Esophagus (tissue), 2 donors: ENCODE measurements around the gene TEX19. TPM values are rescaled to one million over a fixed set of nuclear protein-coding genes. Genes with fewer than 3 reads are reported as not detected.

ENCODE experiments used
- H3K27ac ChIP-seq, 2 donors: one replicate each; pipeline ENCODE4 v1.5.1; 2013; ENCODE audit warnings: low read depth in 2 of 2, mild to moderate bottlenecking in 2 of 2, inconsistent platforms in 1 of 2, low read length in 1 of 2, moderate library complexity in 1 of 2
- H3K27me3 ChIP-seq, 2 donors: one replicate each; pipeline ENCODE4 v1.6.1; 2013; ENCODE audit warnings: low read length in 2 of 2, control low read depth in 1 of 2, mild to moderate bottlenecking in 1 of 2; ENCODE audit not compliant: insufficient read depth in 2 of 2, control insufficient read depth in 1 of 2
- H3K36me3 ChIP-seq, 2 donors: one replicate each; pipeline ENCODE4 v1.6.1; 2013; ENCODE audit warnings: low read length in 1 of 2; ENCODE audit not compliant: control insufficient read depth in 2 of 2, insufficient read depth in 2 of 2
- H3K4me1 ChIP-seq, 2 donors: one replicate each; pipeline ENCODE4 v1.6.1; 2013; ENCODE audit warnings: low read length in 1 of 2; ENCODE audit not compliant: control insufficient read depth in 2 of 2, insufficient read depth in 2 of 2
- H3K4me3 ChIP-seq, 2 donors: one replicate each; pipeline ENCODE4 v1.5.1; 2013; ENCODE audit warnings: low read length in 2 of 2, mild to moderate bottlenecking in 2 of 2, low read depth in 1 of 2, moderate library complexity in 1 of 2
- H3K9me3 ChIP-seq, 2 donors: one replicate each; pipeline ENCODE4 v1.6.1; 2013; ENCODE audit warnings: mild to moderate bottlenecking in 2 of 2, low read depth in 1 of 2, low read length in 1 of 2, moderate library complexity in 1 of 2; ENCODE audit not compliant: control insufficient read depth in 2 of 2, insufficient read depth in 1 of 2
- WGBS, 2 donors: extraction: QIAGEN DNeasy Blood & Tissue Kit; methylation state at CpG; one replicate each; pipeline ENCODE4 v1.1.7; 2013; 5-methylcytosine and 5-hydroxymethylcytosine counted together
- polyA plus RNA-seq, 2 donors: library from polyadenylated mRNA; stranded (reverse); fragments of 200-250 nt; gene quantifications; one replicate each; pipeline ENCODE4 v1.2.3, GENCODE V29; 2013
- donor health status: healthy with polysubstance abuse.
- donor health status: Bipolar disorder and iron deficiency.

Gene TEX19
- under 1 TPM in 1 of 2 donors, not detected in 1; 0.01 TPM for polyA plus RNA-seq

GRCh38 chr17:82358465-82359350, at the start of gene TEX19:
TEX19 (plus strand) TSS chr17:82359247; CDS start chr17:82362151, 2,904 bp downstream.
- Histone ChIP-seq H3K4me3 (no peak within 1 kb of the TSS), H3K9me3 (no peaks in the 10 kb centered on the region), H3K4me1 (peaks cover 3 to 7% of the 10 kb centered on the region in 2 donors), H3K27ac (no peak within 1 kb of the TSS), H3K27me3 (no peaks in the 10 kb centered on the region), H3K36me3 (no peaks in the 10 kb centered on the region)
- 67 to 69% methylated on average over 21 of the region's 21 CpGs for WGBS, 2 donors

GRCh38 chr17:82309656-82310570, 49.1 kb upstream of the TEX19 start:
- Histone ChIP-seq H3K36me3 (no peaks in the 10 kb centered on the region), H3K27me3 (peaks cover 0 to 3% of the 10 kb centered on the region in 2 donors), H3K9me3 (no peaks in the 10 kb centered on the region), H3K4me3 (no peak overlapping the region), H3K4me1 (no peaks in the 10 kb centered on the region), H3K27ac (no peak overlapping the region)
- 70% methylated on average over 27 of the region's 27 CpGs for WGBS, 2 donors

GRCh38 chr17:82310877-82311276, 48.2 kb upstream of the TEX19 start:
- Histone ChIP-seq H3K27ac (no peak overlapping the region), H3K36me3 (no peaks in the 10 kb centered on the region), H3K4me1 (peaks cover 0 to 3% of the 10 kb centered on the region in 2 donors), H3K9me3 (no peaks in the 10 kb centered on the region), H3K4me3 (no peak overlapping the region), H3K27me3 (peaks cover 0 to 5% of the 10 kb centered on the region in 2 donors)
- 83 to 87% methylated on average over 21 of the region's 21 CpGs for WGBS, 2 donors

- 90 to 93% methylated on average over 13 of the region's 13 CpGs for WGBS, 2 donors
These were observed 47.1 kb upstream of the TEX19 start for GRCh38 chr17:82311971-82312370.

GRCh38 chr17:82313195-82314011, 45.6 kb upstream of the TEX19 start:
- Histone ChIP-seq H3K4me1 (peaks cover 0 to 8% of the 10 kb centered on the region in 2 donors), H3K27ac (no peak overlapping the region), H3K27me3 (peaks cover 0 to 5% of the 10 kb centered on the region in 2 donors), H3K9me3 (no peaks in the 10 kb centered on the region), H3K4me3 (no peak overlapping the region), H3K36me3 (no peaks in the 10 kb centered on the region)
- 80 to 85% methylated on average over 28 of the region's 28 CpGs for WGBS, 2 donors

More at GRCh38 chr17:82311971-82312370, 47.1 kb upstream of the TEX19 start:
- no peaks in the 10 kb centered on the region for H3K9me3 ChIP-seq
- no peak overlapping the region for H3K4me3 ChIP-seq
- no peak overlapping the region for H3K27ac ChIP-seq
- no peaks in the 10 kb centered on the region for H3K36me3 ChIP-seq
- peaks cover 0 to 5% of the 10 kb centered on the region in 2 donors for H3K27me3 ChIP-seq
- H3K4me1 ChIP-seq: peaks cover 0 to 8% of the 10 kb centered on the region in 2 donors

GRCh38 chr17:82314012-82314726, 44.9 kb upstream of the TEX19 start:
- 76 to 79% methylated on average over 21 to 27 of the region's 27 CpGs for WGBS, 2 donors
- Histone ChIP-seq H3K9me3 (peaks cover 0 to 4% of the 10 kb centered on the region in 2 donors), H3K27ac (no peak overlapping the region), H3K4me1 (peaks cover 0 to 8% of the 10 kb centered on the region in 2 donors), H3K27me3 (peaks cover 0 to 5% of the 10 kb centered on the region in 2 donors), H3K36me3 (no peaks in the 10 kb centered on the region), H3K4me3 (no peak overlapping the region)

GRCh38 chr17:82314727-82315605, 44.1 kb upstream of the TEX19 start:
- Histone ChIP-seq H3K4me1 (peaks cover 0 to 8% of the 10 kb centered on the region in 2 donors), H3K36me3 (no peaks in the 10 kb centered on the region), H3K4me3 (peak overlapping the region in 1 of 2 donors; percentile 2), H3K27ac (no peak overlapping the region), H3K9me3 (peaks cover 6% of the 10 kb centered on the region in 2 donors), H3K27me3 (peaks cover 0 to 5% of the 10 kb centered on the region in 2 donors)
- 40 to 48% methylated on average over 27 to 32 of the region's 32 CpGs for WGBS, 2 donors
